H1 (cell line): ENCODE results near the gene GGA2. TPM values are rescaled to one million over a fixed set of nuclear protein-coding genes. Genes with fewer than 3 reads are reported as not detected.

Source experiments
- ASH2L ChIP-seq: fragments of 200-600, 300-600 bp; sonication (generic); IDR thresholded peaks from one replicate; pipeline ENCODE4 v1.7.1; 2017; ENCODE audit warnings: low read length
- JUN ChIP-seq: IDR thresholded peaks from 2 replicates; pipeline ENCODE4 v1.6.1; 2011; ENCODE audit warnings: low read depth, mild to moderate bottlenecking, improper control_type of control experiment, low read length
- RNF2 ChIP-seq: fragments of 200-900, 300-1000 bp; sonication (generic); IDR thresholded peaks from 2 replicates; pipeline ENCODE4 v1.7.1; 2016; ENCODE audit warnings: borderline replicate concordance, low read depth, mild to moderate bottlenecking, antibody characterized with exemption, low read length; ENCODE audit not compliant: poor library complexity, severe bottlenecking; ENCODE audit errors: missing control alignments
- polyA plus RNA-seq, 7 experiments: library from polyadenylated mRNA; depleted of rRNA in 3 of 7; stranded (reverse) in 5 of 7; unstranded in 2 of 7; fragments of >200 nt in 5 of 7; fragments of 200-250 nt in 2 of 7; gene quantifications; 1 replicate in 5 of 7; 2 replicates in 1 of 7; 4 replicates in 1 of 7; pipeline versions ENCODE4 v1.2.1 to v1.2.3, GENCODE V29; 2011 to 2013; ENCODE audit warnings: missing spikeins in 2 of 7, mixed read lengths in 2 of 7
- total RNA-seq: library from RNA; stranded (reverse); fragmentation: NEBNext Ultra II Directional; extraction: Animal tissue kit (Norgen Biotek cat#: 25700); gene quantifications from 2 replicates; pipeline ENCODE4 v1.2.1, GENCODE V29; 2021

The GGA2 gene
- total and polyA plus RNA-seq, 2 of the 8 experiments (the other 6 are each of a cell fraction or from before 2014, with no cell fraction given), result 65.8 to 114 TPM

GRCh38 chr16:23469814-23470213 lies 40.5 kb downstream of the GGA2 start (continued):
- TF ChIP-seq ASH2L (no peak), RNF2 (no peak), JUN (no peak)
